Peyer's patch (tissue), 4 donors: Measurements from ENCODE around the gene USPL1.

Source experiments
- CTCF ChIP-seq, 6 experiments: fragments of 450-650 bp in 4 of 6; fragments of 200-600 bp in 2 of 6; sonication (generic) in 1 of 6; IDR thresholded peaks; one replicate each; pipeline ENCODE4 v1.5.1; 2017 to 2019; ENCODE audit warnings: antibody characterized with exemption in 6 of 6, mild to moderate bottlenecking in 3 of 6, moderate library complexity in 1 of 6
- POLR2A ChIP-seq, 2 donors: fragments of 450-650 bp; IDR thresholded peaks; one replicate each; pipeline ENCODE4 v1.5.1; 2017; ENCODE audit warnings: antibody characterized with exemption in 2 of 2, mild to moderate bottlenecking in 2 of 2, moderate library complexity in 2 of 2

- TF ChIP-seq CTCF (IDR thresholded peaks at IDR 0.05) (no peak), POLR2A (IDR thresholded peaks at IDR 0.05) (no peak)
These were observed 2.0 kb downstream of the USPL1 start for GRCh38 chr13:30619731-30620130.
